A673 (cell line): Measurements from ENCODE around the gene VHLL. TPM values are rescaled to one million over a fixed set of nuclear protein-coding genes. Genes with fewer than 3 reads are reported as not detected.

Source experiments
- BruUV-seq: library from RNA; stranded (reverse); fragments of 400-500 nt; replicated peaks from 2 replicates; lab custom pipeline; 2021; lab: Mats Ljungman, UMichigan
- CTCF ChIA-PET: fragments of 300-600 bp; sonication (Branson Sonifier 250); formaldehyde crosslinking; loops from one replicate; lab custom pipeline; 2022; ENCODE audit warnings: antibody characterized with exemption; lab: Charles Lee
- POLR2A ChIA-PET: fragments of 300-600 bp; sonication (Branson Sonifier 250); formaldehyde crosslinking; loops from one replicate; lab custom pipeline; 2022; ENCODE audit warnings: antibody characterized with exemption; ENCODE audit not compliant: low non-redundant PET; lab: Charles Lee
- DNase-seq: peaks from one replicate; pipeline ENCODE4 v3.0.0-alpha.2; 2015; ENCODE audit warnings: low spot score
- H3K27ac ChIP-seq: fragments of 200-600 bp; sonication (generic); 2 replicates; pipeline ENCODE4 v1.5.1; 2016; ENCODE audit warnings: mixed run types, low read depth, mild to moderate bottlenecking, mixed read lengths, antibody characterized with exemption, low read length; ENCODE audit not compliant: poor library complexity, severe bottlenecking
- H3K27me3 ChIP-seq: fragments of 200-600 bp; sonication (generic); replicated peaks from 2 replicates; pipeline ENCODE4 v1.6.1; 2017; ENCODE audit warnings: mixed run types, low read depth, mild to moderate bottlenecking, mixed read lengths, antibody characterized with exemption, low read length; ENCODE audit not compliant: insufficient read depth, poor library complexity
- H3K36me3 ChIP-seq: fragments of 200-600 bp; sonication (generic); 2 replicates; pipeline ENCODE4 v1.6.1; 2016; ENCODE audit warnings: mixed run types, mild to moderate bottlenecking, mixed read lengths, antibody characterized with exemption, low read length; ENCODE audit not compliant: insufficient read depth, poor library complexity, severe bottlenecking
- H3K4me1 ChIP-seq: fragments of 200-600 bp; sonication (generic); 2 replicates; pipeline ENCODE4 v1.6.1; 2017; ENCODE audit warnings: mixed run types, mild to moderate bottlenecking, mixed read lengths, antibody characterized with exemption, low read length; ENCODE audit not compliant: insufficient read depth, poor library complexity, severe bottlenecking
- H3K4me3 ChIP-seq: fragments of 200-600 bp; sonication (generic); 2 replicates; pipeline ENCODE4 v1.5.1; 2016; ENCODE audit warnings: low read depth, mixed run types, mild to moderate bottlenecking, mixed read lengths, low read length; ENCODE audit not compliant: poor library complexity, severe bottlenecking
- H3K9me3 ChIP-seq: fragments of 200-600 bp; sonication (generic); 2 replicates; pipeline ENCODE4 v1.6.1; 2016; ENCODE audit warnings: mixed run types, low read depth, mild to moderate bottlenecking, mixed read lengths, antibody characterized with exemption, low read length; ENCODE audit not compliant: poor library complexity, severe bottlenecking
- EZH2 ChIP-seq: fragments of 200-600 bp; sonication (generic); IDR thresholded peaks from 2 replicates; pipeline ENCODE4 v1.6.1; 2017; ENCODE audit warnings: borderline replicate concordance, low read depth, mild to moderate bottlenecking, mixed read lengths, antibody characterized with exemption, low read length; ENCODE audit not compliant: poor library complexity, severe bottlenecking
- intact Hi-C: fragments of 100-400 bp; cut with micrococcal nuclease; formaldehyde crosslinking; loops from one replicate; pipeline ENCODE4 v1.10.0; 2022; ENCODE audit not compliant: unreplicated experiment
- total RNA-seq: library from RNA; stranded (reverse); gene quantifications from 2 replicates; pipeline ENCODE4 v1.2.3, GENCODE V29; 2021
- TF ChIP-seq, protein P1 (sequence below): fragments of 300-800, 200-600 bp; sonication (generic); conservative IDR thresholded peaks from 2 replicates; pipeline ENCODE4 v1.5.1; 2017; ENCODE audit warnings: low read depth, mild to moderate bottlenecking, antibody characterized with exemption, low read length, moderate library complexity, mixed read lengths

VHLL gene
- total RNA-seq, 1 experiment from 2014 or later = not detected

DNA sequence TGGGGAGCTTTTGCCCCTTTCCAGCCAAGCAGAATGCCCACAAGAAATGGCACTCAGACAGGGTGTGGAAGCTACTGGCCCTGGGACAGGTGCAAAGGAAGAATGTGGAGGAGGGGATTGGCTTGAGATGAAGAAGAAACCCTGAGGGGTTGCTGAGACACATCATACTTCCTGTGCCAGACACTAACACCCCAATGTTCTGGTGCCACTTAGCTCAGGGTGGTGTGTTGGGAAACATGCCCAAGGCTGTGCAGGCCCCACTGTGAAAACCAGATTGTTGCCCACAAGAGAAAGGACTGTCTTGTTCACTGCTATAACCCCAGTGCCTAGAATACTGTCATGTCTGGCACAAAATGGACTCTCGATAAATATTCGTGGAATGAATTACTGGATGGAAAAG lies 41.4 kb downstream of the VHLL start:
- ChIA-PET CTCF (no interaction called here), POLR2A (no interaction called here)
- no peak for DNase-seq

DNA sequence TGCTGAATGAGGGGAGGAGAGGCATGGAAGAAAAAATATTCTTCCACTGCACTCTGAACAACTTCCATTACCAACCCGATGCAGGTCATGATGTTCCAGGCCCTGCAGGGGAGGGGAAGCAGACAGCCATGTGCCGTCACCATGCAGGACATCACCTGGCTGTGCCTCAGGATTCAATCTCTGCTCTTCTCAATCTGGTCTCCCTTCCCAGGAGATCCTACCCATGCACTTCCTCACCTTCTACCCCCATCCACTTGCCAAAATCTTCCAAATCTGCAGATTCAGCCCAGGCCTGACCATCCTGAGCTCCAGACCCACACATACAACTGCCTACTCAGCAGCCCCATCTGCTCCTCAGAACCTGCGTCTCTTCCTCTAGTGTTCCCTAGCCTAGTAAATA lies 45.5 kb downstream of the VHLL start:
- H3K27me3 ChIP-seq = no peaks in the 10 kb centered on the region
- peaks cover 73% of the 10 kb centered on the region for H3K36me3 ChIP-seq

More for the DNA sequence above, 41.4 kb downstream of the VHLL start:
- Histone ChIP-seq H3K36me3 (peaks cover 76% of the 10 kb centered on the region), H3K4me1 (no peaks in the 10 kb centered on the region), H3K27me3 (no peaks in the 10 kb centered on the region), H3K4me3 (no peak overlapping the region), H3K27ac (no peak overlapping the region), H3K9me3 (no peaks in the 10 kb centered on the region)
- no TSS peak for BruUV-seq
- intact Hi-C loops = no loop called here
- no peak for TF ChIP-seq EZH2
- TF ChIP-seq, protein P1, sequence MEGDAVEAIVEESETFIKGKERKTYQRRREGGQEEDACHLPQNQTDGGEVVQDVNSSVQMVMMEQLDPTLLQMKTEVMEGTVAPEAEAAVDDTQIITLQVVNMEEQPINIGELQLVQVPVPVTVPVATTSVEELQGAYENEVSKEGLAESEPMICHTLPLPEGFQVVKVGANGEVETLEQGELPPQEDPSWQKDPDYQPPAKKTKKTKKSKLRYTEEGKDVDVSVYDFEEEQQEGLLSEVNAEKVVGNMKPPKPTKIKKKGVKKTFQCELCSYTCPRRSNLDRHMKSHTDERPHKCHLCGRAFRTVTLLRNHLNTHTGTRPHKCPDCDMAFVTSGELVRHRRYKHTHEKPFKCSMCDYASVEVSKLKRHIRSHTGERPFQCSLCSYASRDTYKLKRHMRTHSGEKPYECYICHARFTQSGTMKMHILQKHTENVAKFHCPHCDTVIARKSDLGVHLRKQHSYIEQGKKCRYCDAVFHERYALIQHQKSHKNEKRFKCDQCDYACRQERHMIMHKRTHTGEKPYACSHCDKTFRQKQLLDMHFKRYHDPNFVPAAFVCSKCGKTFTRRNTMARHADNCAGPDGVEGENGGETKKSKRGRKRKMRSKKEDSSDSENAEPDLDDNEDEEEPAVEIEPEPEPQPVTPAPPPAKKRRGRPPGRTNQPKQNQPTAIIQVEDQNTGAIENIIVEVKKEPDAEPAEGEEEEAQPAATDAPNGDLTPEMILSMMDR = no peak

DNA sequence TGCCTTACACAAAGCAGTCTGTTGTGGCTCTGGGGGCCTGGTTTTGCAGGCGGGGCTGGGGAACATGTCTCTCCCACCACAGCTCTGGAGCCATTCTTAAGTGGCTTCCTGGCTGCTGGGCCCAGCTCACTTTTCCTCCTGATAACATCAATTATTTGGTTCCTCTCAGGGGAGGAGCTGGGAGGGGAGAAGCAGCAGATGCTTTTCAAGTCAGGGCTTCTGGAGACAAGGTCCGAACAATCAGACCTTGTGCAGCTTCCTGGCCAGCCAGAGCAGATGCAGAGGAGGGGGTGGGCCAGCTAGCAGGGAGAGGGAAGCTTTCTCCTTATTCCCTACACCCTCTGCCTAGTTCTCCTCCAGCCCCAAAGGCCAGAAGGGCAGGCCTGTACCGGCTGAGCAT lies 47.6 kb downstream of the VHLL start:
- Histone ChIP-seq H3K4me1 (no peaks in the 10 kb centered on the region), H3K4me3 (no peak overlapping the region), H3K9me3 (no peaks in the 10 kb centered on the region), H3K27ac (no peak overlapping the region), H3K36me3 (peaks cover 53% of the 10 kb centered on the region), H3K27me3 (no peaks in the 10 kb centered on the region)
- TF ChIP-seq, protein P1 = no peak
- no peak for TF ChIP-seq EZH2
- BruUV-seq = no TSS peak
- CTCF ChIA-PET = no interaction called here
- POLR2A ChIA-PET = no interaction called here
- intact Hi-C loops = no loop called here
- no peak for DNase-seq

More for the DNA sequence above, 45.5 kb downstream of the VHLL start:
- CTCF ChIA-PET = interaction anchor here (1.4 kb wide), 1 partner anchor 29 kb away, joined by 3 read pairs; no protein-coding TSS in a partner anchor
- Histone ChIP-seq H3K4me1 (no peaks in the 10 kb centered on the region), H3K9me3 (no peaks in the 10 kb centered on the region), H3K4me3 (no peak overlapping the region), H3K27ac (no peak overlapping the region)
- intact Hi-C loops = no loop called here
- no peak for TF ChIP-seq EZH2
- TF ChIP-seq, protein P1 = no peak
- DNase-seq = no peak
- BruUV-seq = no TSS peak
- POLR2A ChIA-PET = no interaction called here
